HepG2 (cell line): ENCODE measurements around the gene COX7A2L. TPM values are rescaled to one million over a fixed set of nuclear protein-coding genes. Genes with fewer than 3 reads are reported as not detected.
A peak's percentile ranks its signal among the peaks of the same experiment; 100 is the strongest.
"Not testable (repeated sequence)": the region's sequence is repeated elsewhere in the genome, so short reads cannot be mapped to it uniquely, and the experiment has no call there.

Experiments
- ATAC-seq: fragments of 200-7000 bp; cut with Tn5 transposase; 3 replicates; pipeline ENCODE4 v1.9.1; 2020; ENCODE audit warnings: mild to moderate bottlenecking, moderate library complexity
- BruUV-seq: library from RNA; stranded (reverse); fragments of 400-500 nt; replicated peaks from 2 replicates; lab custom pipeline; 2021; lab: Mats Ljungman, UMichigan
- CTCF ChIA-PET: fragments of 300-600 bp; formaldehyde crosslinking; extraction: SDS; loops from one replicate; lab custom pipeline; 2021; ENCODE audit warnings: low total read pairs, inconsistent platforms, low intra/inter-chr PET ratio; lab: Yijun Ruan, JAX
- POLR2A ChIA-PET: fragments of 350-600 bp; sonication (Branson Sonifier 250); formaldehyde crosslinking; loops from one replicate; lab custom pipeline; 2020; ENCODE audit warnings: antibody characterized with exemption, inconsistent platforms; lab: Yijun Ruan, JAX
- DNase-seq: peaks from one replicate; pipeline ENCODE4 v3.0.0-alpha.2; 2015; ENCODE audit warnings: low spot score
- FAIRE-seq: peaks from 3 replicates; lab custom pipeline; 2011; peaks lifted over from hg19 to GRCh38; lab: Jason Lieb, UNC
- H2AFZ ChIP-seq: one replicate; pipeline ENCODE4 v1.6.1; 2011; ENCODE audit warnings: low read length, inconsistent platforms
- H3K27ac ChIP-seq: fragments of 300-600 bp; 3 replicates; pipeline ENCODE4 v1.8.0; 2011; ENCODE audit warnings: mixed run types, mild to moderate bottlenecking, mixed read lengths, low read length, inconsistent platforms; ENCODE audit not compliant: insufficient read depth; ENCODE audit errors: extremely low read length
- H3K27me3 ChIP-seq, 2 experiments: fragments of 200-600 bp in 1 of 2; 2 replicates in 1 of 2; 3 replicates in 1 of 2; pipeline versions ENCODE4 v1.6.0 to v1.8.0; 2011; ENCODE audit warnings: low read length in 2 of 2, mild to moderate bottlenecking in 2 of 2, moderate library complexity in 2 of 2, inconsistent platforms in 1 of 2; ENCODE audit not compliant: insufficient read depth in 2 of 2, control insufficient read depth in 1 of 2
- H3K36me3 ChIP-seq, 2 experiments: fragments of 200-600 bp in 1 of 2; replicated peaks in 1 of 2; 2 replicates in 1 of 2; 3 replicates in 1 of 2; pipeline versions ENCODE4 v1.5.1 to v1.8.0; 2011; ENCODE audit warnings: low read length in 2 of 2, inconsistent platforms in 1 of 2; ENCODE audit not compliant: insufficient read depth in 2 of 2, control insufficient read depth in 1 of 2
- H3K4me1 ChIP-seq: 2 replicates; pipeline ENCODE4 v1.5.1; 2012; ENCODE audit warnings: low read length, inconsistent platforms; ENCODE audit not compliant: insufficient read depth
- H3K4me2 ChIP-seq: 2 replicates; pipeline ENCODE4 v1.6.0; 2011; ENCODE audit warnings: low read depth, low read length, inconsistent platforms
- H3K4me3 ChIP-seq, 3 experiments: fragments of 200-600 bp in 1 of 3; sonication (generic), shearing (Covaris generic) in 1 of 3; replicated peaks in 1 of 3; 2 replicates each; pipeline ENCODE4 v1.5.1; 2011 to 2016; ENCODE audit warnings: low read length in 3 of 3, inconsistent platforms in 2 of 3, low read depth in 2 of 3, mild to moderate bottlenecking in 2 of 3, control low read depth in 1 of 3, mixed read lengths in 1 of 3; ENCODE audit not compliant: insufficient read depth in 1 of 3
- H3K79me2 ChIP-seq: one replicate; pipeline ENCODE4 v1.6.1; 2011; ENCODE audit warnings: low read length, inconsistent platforms; ENCODE audit not compliant: insufficient read depth
- H3K9ac ChIP-seq: 2 replicates; pipeline ENCODE4 v1.6.0; 2011; ENCODE audit warnings: mild to moderate bottlenecking, low read depth, low read length, inconsistent platforms; ENCODE audit not compliant: insufficient read depth
- H3K9me3 ChIP-seq: 2 replicates; pipeline ENCODE4 v1.5.1; 2012; ENCODE audit warnings: mild to moderate bottlenecking, low read length
- H4K20me1 ChIP-seq: 2 replicates; pipeline ENCODE4 v1.6.0; 2011; ENCODE audit warnings: inconsistent platforms, mild to moderate bottlenecking, low read length, moderate library complexity; ENCODE audit not compliant: insufficient read depth
- FOXP1 ChIP-seq, 2 experiments: fragments of 450-650 bp in 1 of 2; IDR thresholded peaks; 2 replicates each; pipeline ENCODE4 v1.6.1; 2017 to 2018; ENCODE audit warnings: antibody characterized with exemption in 1 of 2
- NBN ChIP-seq: fragments of 450-650 bp; conservative IDR thresholded peaks from 2 replicates; pipeline ENCODE4 v1.6.1; 2017
- PPARG ChIP-seq: conservative IDR thresholded peaks from 2 replicates; pipeline ENCODE4 v1.6.1; 2016; ENCODE audit warnings: missing biosample characterization, missing genetic modification reagents
- SRSF9 ChIP-seq: fragments of 200-400 bp; formaldehyde crosslinking; IDR thresholded peaks from 2 replicates; pipeline ENCODE4 v1.6.1; 2018; ENCODE audit warnings: borderline replicate concordance, mild to moderate bottlenecking, low read depth, low read length; ENCODE audit not compliant: insufficient read depth, poor library complexity, severe bottlenecking
- SRY ChIP-seq: sonication (generic); formaldehyde crosslinking; IDR thresholded peaks from 2 replicates; pipeline ENCODE4 v1.8.0; 2022; ENCODE audit warnings: mild to moderate bottlenecking, missing genetic modification reagents
- ZNF121 ChIP-seq: sonication (generic); formaldehyde crosslinking; IDR thresholded peaks from 2 replicates; pipeline ENCODE4 v1.5.0; 2020; ENCODE audit warnings: mild to moderate bottlenecking, missing genetic modification reagents
- ZNF143 ChIP-seq: sonication (generic); formaldehyde crosslinking; IDR thresholded peaks from 2 replicates; pipeline ENCODE4 v1.4.0; 2020; ENCODE audit warnings: missing genetic modification reagents
- ZNF337 ChIP-seq: sonication (generic); formaldehyde crosslinking; IDR thresholded peaks from 2 replicates; pipeline ENCODE4 v1.5.1; 2020; ENCODE audit warnings: missing genetic modification reagents, low read depth, mild to moderate bottlenecking, borderline replicate concordance
- ZNF460 ChIP-seq: sonication (generic); formaldehyde crosslinking; IDR thresholded peaks from 2 replicates; pipeline ENCODE4 v1.5.1; 2020; ENCODE audit warnings: missing genetic modification reagents, mild to moderate bottlenecking, borderline replicate concordance
- ZNF552 ChIP-seq: sonication (generic); formaldehyde crosslinking; IDR thresholded peaks from 2 replicates; pipeline ENCODE4 v1.9.0; 2022; ENCODE audit warnings: missing genetic modification reagents, mild to moderate bottlenecking, borderline replicate concordance
- ZNF556 ChIP-seq: sonication (generic); formaldehyde crosslinking; IDR thresholded peaks from 2 replicates; pipeline ENCODE4 v1.4.0; 2020; ENCODE audit warnings: mild to moderate bottlenecking, missing genetic modification reagents, borderline replicate concordance
- ZSCAN29 ChIP-seq: sonication (generic); formaldehyde crosslinking; conservative IDR thresholded peaks from 2 replicates; pipeline ENCODE4 v1.4.0; 2020; ENCODE audit warnings: mild to moderate bottlenecking, missing genetic modification reagents
- WGBS: methylation state at CpG from one replicate; pipeline ENCODE4 v1.1.6; 2017; ENCODE audit warnings: low lambda C conversion rate; 5-methylcytosine and 5-hydroxymethylcytosine counted together
- in situ Hi-C: cut with HindIII; loops from 2 replicates; pipeline ENCODE4 v1.10.0; 2017; ENCODE audit warnings: low pct_unique_long_range_greater_than_20kb; ENCODE audit not compliant: extremely low pct_ligation_motif_present
- intact Hi-C: fragments of 100-400 bp; cut with micrococcal nuclease; formaldehyde crosslinking; loops from one replicate; pipeline ENCODE4 v1.10.0; 2022; ENCODE audit not compliant: unreplicated experiment
- polyA plus RNA-seq, 8 experiments: library from polyadenylated mRNA; depleted of rRNA in 3 of 8; stranded (reverse) in 7 of 8; unstranded in 1 of 8; fragments of >200 nt; fragmentation: Illumina TruSeq in 4 of 8; extraction: Trizol in 4 of 8; gene quantifications; 2 replicates each; pipeline versions ENCODE4 v1.2.1 to v1.2.3, GENCODE V29; 2011 to 2016; ENCODE audit warnings: low read depth in 4 of 8, missing spikeins in 1 of 8, mixed read lengths in 1 of 8; ENCODE audit not compliant: insufficient read depth in 1 of 8
- total RNA-seq, 5 experiments: library from RNA; depleted of rRNA; stranded (reverse); fragments of >200 nt; fragmentation: Illumina TruSeq; extraction: Trizol; gene quantifications; 2 replicates each; pipeline ENCODE4 v1.2.3, GENCODE V29; 2016; ENCODE audit warnings: low read depth in 1 of 5
- TF ChIP-seq, protein P1 (sequence below): sonication (generic); formaldehyde crosslinking; IDR thresholded peaks from 2 replicates; pipeline ENCODE4 v1.5.0; 2020; ENCODE audit warnings: mild to moderate bottlenecking, missing genetic modification reagents
- TF ChIP-seq, protein P2 (sequence below): IDR thresholded peaks from 2 replicates; pipeline ENCODE4 v1.6.1; 2016; ENCODE audit warnings: mild to moderate bottlenecking

The COX7A2L gene
- total and polyA plus RNA-seq, 2 of the 13 experiments (the other 11 are each of a cell fraction or from before 2014, with no cell fraction given), result 155 to 201 TPM

DNA sequence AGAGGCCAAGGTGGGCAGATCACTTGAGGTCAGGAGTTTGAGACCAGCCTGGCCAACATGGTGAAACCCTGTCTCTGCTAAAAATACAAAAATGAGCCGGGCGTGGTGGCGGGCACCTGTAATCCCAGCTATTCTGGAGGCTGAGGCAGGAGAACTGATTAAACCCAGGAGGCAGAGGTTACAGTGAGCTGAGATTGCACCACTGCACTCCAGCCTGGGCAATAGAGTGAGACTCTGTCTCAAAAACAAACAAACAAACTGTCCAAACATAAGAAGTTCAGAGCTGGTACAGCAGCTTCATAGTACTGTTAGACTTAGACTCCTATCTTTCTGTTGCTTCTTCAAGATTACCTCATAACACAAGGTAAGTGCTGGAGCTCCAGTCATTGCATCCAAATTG, 32.3 kb upstream of the COX7A2L start:
- H3K27ac ChIP-seq, in situ Hi-C loops, H3K4me1 ChIP-seq, POLR2A ChIA-PET, H3K79me2 ChIP-seq, ATAC-seq, BruUV-seq, H3K4me2 ChIP-seq, H3K9me3 ChIP-seq, H3K36me3 ChIP-seq, H2AFZ ChIP-seq, H3K27me3 ChIP-seq, intact Hi-C loops, H3K9ac ChIP-seq, FAIRE-seq, H4K20me1 ChIP-seq, CTCF ChIA-PET, H3K4me3 ChIP-seq, DNase-seq: not testable (repeated sequence)
- WGBS, result 95% methylated on average over 3 of the region's 3 CpGs
- TF ChIP-seq, protein P1, sequence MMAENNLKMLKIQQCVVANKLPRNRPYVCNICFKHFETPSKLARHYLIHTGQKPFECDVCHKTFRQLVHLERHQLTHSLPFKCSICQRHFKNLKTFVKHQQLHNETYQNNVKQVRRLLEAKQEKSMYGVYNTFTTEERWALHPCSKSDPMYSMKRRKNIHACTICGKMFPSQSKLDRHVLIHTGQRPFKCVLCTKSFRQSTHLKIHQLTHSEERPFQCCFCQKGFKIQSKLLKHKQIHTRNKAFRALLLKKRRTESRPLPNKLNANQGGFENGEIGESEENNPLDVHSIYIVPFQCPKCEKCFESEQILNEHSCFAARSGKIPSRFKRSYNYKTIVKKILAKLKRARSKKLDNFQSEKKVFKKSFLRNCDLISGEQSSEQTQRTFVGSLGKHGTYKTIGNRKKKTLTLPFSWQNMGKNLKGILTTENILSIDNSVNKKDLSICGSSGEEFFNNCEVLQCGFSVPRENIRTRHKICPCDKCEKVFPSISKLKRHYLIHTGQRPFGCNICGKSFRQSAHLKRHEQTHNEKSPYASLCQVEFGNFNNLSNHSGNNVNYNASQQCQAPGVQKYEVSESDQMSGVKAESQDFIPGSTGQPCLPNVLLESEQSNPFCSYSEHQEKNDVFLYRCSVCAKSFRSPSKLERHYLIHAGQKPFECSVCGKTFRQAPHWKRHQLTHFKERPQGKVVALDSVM (CRISPR knock-in tag), result peak; percentile 70
- TF ChIP-seq ZNF121 (CRISPR knock-in tag), result peak; percentile 84

DNA sequence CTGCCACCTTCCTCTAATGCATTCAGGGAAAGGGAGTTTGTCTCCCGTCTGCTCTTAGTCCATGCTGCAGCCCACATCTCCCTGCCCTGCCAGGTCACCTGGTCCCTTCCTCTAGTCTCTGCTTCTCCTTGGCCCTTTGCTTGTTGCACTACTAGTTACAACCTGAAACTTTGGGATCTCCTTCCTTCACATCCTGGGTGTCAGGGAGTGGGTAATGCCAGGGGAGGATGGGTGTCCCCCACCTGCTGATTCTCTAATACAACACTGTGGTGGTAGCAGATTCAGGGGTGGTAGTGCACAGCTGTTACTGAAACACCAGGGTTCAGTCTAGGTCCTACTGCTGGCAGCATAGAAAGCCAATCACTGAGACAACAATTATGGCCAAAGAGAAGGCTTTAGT, 31.2 kb upstream of the COX7A2L start:
- H3K4me1 ChIP-seq, result peaks cover 7% of the 10 kb centered on the region; the same call in 1 of the 2 replicates
- H2AFZ ChIP-seq, result no peak overlapping the region
- H3K4me3 ChIP-seq, result no peak overlapping the region
- in situ Hi-C loops (no loop called here), intact Hi-C loops (no loop called here)
- POLR2A ChIA-PET, result no interaction called here
- no TSS peak for BruUV-seq
- CTCF ChIA-PET, result no interaction called here
- ATAC-seq (no peak), FAIRE-seq (no peak), DNase-seq (no peak)
- no peaks in the 10 kb centered on the region for H4K20me1 ChIP-seq
- no peak overlapping the region for H3K4me2 ChIP-seq
- no peaks in the 10 kb centered on the region for H3K36me3 ChIP-seq
- H3K9ac ChIP-seq, result no peak overlapping the region
- WGBS, result 75% methylated on average over 1 of the region's 1 CpG
- TF ChIP-seq ZSCAN29 (CRISPR knock-in tag) (no peak), ZNF556 (CRISPR knock-in tag) (no peak), ZNF460 (no peak), ZNF143 (no peak), NBN (no peak), SRY (CRISPR knock-in tag) (no peak), SRSF9 (no peak), ZNF337 (CRISPR knock-in tag) (no peak), FOXP1 (IDR thresholded peaks at IDR 0.05) (no peak), FOXP1 (CRISPR knock-in tag; IDR thresholded peaks at IDR 0.05) (no peak), PPARG (CRISPR knock-in tag) (no peak), ZNF552 (CRISPR knock-in tag) (no peak)
- TF ChIP-seq, protein P2, sequence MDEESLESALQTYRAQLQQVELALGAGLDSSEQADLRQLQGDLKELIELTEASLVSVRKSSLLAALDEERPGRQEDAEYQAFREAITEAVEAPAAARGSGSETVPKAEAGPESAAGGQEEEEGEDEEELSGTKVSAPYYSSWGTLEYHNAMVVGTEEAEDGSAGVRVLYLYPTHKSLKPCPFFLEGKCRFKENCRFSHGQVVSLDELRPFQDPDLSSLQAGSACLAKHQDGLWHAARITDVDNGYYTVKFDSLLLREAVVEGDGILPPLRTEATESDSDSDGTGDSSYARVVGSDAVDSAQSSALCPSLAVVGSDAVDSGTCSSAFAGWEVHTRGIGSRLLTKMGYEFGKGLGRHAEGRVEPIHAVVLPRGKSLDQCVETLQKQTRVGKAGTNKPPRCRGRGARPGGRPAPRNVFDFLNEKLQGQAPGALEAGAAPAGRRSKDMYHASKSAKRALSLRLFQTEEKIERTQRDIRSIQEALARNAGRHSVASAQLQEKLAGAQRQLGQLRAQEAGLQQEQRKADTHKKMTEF (CRISPR knock-in tag), result no peak
- no peaks in the 10 kb centered on the region for H3K9me3 ChIP-seq
- no peaks in the 10 kb centered on the region for H3K27me3 ChIP-seq
- H3K79me2 ChIP-seq, result no peaks in the 10 kb centered on the region
- no peak overlapping the region for H3K27ac ChIP-seq
